Midbrain (tissue), 1 donor: ENCODE data around the gene AJUBA.
"Not testable (repeated sequence)": the region's sequence is repeated elsewhere in the genome, so short reads cannot be mapped to it uniquely, and the experiment has no call there.

Experiments used
- DNase-seq: peaks from one replicate; lab custom pipeline; 2025; lab: John Stamatoyannopoulos, UW

Gene AJUBA

DNA sequence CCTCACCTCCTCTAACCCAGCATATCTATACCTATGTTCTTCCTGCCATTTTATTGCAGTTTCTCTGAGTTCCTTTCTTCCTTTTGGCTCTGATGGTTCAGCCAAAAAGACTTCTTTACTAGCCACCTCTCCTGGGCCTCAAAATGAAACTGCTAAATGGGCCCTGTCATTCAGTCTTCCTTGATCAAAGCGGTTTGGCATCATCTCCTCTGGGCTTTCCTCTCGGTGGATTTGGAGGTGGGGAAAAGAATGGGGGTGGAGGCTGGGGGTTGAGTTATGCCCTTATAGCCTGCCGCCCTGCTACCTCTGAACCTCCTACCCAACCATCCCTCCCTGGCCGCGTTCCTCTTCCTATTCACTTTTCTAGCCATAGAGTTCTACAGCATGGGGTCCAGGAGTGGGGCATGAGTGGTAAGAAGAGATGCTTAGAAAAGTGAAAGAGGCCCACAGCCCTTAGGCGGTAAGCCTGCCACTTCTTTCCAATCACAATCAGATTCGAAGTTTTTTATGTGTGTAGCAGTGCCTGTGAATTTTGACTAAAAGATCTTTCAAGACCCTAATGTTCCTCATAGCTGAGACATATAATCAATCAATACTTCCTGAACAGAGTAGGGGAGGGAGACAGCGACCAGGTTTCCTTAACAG is 2.5 kb downstream of the AJUBA start:
- no peak for DNase-seq

DNA sequence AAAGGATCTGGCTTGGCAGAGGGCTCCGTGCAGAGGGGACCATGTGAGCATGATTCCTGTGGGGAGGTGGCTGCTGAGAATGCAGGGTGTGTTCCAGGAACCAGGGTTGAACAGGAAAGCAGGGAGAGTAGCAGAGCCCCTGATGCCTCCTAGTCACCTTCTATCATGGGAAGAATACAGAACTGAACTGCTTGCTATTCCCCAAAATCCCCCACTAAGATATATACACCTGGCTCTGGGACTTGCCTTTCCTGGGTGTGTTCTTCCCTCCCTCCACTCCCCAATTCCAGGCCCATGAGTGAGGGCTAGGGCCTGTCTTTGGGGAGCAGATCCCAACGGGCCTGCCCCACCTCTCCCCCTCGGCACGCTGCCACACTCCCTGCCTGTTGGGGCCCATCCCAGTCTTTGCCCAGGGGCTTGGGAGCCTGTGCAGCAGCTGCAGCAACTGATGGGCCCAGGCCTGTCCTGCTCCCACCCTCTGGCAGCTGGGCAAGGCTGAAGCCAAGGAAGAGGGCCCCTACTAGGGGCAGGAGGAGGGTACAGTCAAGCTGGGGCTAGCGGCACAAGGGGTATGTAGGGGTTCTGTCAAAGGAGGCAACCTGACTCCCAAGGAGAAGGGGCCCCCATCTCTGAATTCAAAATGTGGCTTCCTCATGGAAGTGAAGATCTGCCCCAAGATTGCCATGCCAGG is 3.2 kb downstream of the AJUBA start:
- DNase-seq, result no peak

DNA sequence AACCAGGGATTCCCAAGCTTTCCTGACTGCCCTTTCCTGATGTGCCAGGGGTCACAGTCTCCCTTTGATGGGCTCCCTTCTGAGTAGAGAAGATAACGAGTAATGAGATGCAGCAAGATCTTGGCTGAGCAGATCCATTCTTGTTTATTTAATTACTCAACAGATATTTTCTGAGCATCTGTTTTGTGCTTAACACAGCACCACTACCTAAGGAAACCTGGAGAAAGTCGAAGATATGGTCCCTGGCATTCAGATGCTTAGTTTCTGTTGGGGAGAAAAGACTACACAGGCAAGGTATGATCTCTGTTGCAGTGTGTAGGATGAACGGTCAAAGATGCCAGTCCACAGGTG is 3.9 kb downstream of the AJUBA start:
- no peak for DNase-seq

DNA sequence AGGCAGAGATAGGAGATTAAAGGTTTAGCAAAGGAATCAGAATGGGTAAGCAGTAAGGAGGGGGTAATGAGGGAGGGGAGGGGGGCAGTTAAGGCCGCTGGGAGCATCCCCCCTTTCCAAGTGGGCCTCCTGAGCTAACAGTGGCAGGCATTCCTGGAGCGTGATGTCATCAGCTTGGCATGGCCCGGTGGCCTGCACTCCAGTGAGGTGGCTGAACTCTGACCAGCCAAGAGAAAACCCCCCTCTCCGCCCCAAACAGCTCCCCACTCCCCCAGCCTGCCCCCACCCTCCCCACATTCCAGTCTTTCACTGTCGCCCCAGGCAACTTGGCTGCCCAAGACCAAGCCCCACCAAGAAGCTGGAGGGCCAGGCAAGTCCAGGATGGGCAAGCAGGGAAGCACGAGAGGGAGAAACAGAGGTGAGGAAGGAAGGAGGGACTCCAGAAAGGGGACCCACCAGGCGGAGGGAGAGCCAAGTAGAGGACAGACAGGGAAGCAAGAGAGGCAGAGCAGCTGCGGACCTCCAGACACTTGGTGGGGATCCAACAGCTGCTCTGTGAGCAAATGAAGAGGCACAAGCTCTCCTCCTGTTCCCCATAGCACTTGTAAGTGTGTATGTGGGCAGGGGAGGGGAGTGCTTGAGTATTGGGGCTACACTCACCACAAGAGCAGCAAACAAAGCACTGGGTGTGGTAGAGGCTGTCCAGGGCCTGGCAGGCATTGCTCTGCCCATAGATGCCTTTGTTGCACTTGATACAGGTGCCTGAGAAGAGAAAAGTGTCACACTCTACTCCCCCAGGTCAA is 4.5 kb downstream of the AJUBA start:
- DNase-seq, result no peak

DNA sequence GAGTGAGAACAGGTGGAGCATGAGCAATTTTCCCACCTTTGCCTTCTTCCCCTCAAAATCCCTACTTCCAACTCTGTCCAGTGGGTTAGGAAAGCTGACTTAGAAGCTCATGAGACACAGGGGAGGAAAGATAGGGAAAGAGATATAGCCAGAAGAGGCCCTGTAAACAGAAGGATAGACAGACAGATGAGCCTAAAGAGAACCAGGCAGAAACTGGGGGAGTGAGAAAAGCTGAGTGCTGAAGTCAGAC is 5.0 kb downstream of the AJUBA start:
- DNase-seq, result no peak

DNA sequence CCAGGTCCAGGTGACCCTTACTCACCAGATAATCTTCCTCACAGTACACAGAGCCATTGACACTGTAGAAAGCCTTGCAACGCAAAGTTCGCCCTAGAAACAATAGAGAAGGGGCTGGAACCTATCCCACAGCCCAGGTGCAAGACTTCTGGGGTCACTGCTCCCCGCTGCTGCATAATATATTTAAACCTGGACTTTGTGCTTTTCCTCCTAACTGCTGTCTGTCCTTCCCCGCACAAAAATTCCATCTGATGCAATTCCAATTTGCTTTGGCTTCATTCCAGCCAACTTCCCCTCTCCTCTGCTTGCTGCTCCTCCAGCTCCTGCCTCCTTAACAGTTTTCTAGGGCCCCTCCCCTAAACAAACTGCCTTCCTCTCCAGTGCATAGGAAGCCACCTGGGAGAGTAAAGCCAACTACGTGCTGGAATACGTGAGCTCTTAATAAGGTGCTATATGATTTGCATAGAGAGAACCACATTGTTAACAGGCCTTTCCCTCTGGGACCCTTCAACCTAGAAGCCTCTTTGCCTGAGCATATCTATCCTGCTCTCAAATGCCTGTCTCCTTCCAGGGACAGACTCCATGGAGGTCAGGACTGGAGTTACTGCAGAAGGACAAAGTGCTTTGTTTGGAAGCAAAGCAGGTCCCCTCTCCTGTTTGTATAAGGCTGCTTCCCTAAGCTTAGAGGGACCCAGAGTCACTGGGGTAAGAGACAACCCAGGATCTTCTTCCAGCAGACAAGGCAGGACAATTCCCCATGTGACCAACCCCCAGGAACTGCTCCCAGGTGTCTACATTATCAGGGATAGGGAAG is 5.5 kb downstream of the AJUBA start:
- no peak for DNase-seq

DNA sequence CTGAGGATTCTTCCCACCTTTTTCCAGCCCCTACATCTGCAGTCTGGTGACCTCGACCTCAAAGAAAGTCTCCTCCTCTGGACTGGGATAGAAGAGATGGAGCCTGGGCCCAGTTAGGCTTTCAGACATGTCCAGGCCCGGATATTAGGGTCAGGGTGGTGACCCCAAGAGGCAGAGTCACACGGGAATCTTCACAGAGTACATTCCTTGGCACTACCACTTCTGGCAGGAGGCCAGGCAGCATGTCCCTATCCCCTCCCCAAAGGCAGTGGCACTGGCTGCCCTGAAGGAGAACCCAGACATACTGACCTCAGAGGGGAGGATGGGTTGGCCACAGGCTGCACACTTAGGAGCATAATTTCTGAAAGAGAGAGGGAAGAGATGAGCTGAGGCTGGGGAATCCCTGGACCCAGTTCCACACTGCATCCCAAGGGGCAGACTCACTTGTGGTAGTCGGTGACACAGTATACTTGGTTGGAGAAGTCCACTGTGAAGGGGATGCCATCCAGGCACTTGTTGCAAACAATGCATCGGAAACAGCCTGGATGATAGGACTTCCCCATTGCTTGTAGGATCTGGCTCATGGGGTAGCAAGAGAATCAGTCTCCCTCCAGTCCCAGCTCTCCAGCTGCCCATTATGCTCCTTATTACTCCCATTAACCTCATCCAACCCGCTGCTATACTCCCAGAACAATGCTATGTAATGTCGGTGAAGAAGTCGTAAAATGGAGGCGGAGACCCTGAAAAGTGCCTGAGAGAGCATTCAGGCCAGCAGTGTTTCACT is 7.6 kb downstream of the AJUBA start:
- no peak for DNase-seq

DNA sequence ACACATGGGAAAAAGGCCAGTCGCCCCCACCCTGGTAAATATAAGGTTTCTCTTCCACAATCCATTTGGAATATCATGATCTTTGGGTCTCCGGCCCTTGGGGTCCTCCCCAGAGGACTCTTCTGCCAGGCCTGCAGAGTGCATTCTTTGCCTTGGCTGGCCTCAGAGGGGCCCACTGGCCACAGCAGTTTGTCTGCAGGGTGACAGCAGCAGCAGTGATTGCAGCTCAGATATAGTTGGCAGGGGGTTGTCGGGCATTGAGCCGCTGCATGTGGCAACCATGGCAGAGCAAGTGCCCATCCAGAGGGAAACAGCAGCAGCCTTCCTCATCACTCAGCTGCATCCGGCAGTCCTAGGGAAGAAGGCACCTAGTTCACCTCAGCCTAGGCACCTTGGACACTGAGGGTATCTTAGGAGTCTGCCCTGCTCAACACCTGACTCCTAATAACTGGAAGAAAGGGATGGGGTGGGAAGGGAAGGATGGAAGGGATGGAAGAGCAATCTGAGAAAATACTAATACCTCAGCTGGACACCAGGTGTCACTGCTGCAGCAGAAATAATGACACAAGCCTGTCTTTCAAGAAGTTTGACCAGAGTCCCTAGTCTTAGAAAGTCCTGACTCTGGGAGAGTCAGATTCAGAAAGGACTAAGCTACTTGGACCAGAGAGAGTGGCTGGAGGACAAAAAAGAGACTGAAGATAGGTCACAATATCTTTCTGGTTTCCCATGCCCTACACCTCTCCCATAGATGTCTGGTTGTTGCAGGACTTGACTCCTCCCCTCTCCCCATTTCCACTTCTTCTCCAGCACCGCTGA is 8.9 kb downstream of the AJUBA start:
- peak; percentile 53 for DNase-seq

DNA sequence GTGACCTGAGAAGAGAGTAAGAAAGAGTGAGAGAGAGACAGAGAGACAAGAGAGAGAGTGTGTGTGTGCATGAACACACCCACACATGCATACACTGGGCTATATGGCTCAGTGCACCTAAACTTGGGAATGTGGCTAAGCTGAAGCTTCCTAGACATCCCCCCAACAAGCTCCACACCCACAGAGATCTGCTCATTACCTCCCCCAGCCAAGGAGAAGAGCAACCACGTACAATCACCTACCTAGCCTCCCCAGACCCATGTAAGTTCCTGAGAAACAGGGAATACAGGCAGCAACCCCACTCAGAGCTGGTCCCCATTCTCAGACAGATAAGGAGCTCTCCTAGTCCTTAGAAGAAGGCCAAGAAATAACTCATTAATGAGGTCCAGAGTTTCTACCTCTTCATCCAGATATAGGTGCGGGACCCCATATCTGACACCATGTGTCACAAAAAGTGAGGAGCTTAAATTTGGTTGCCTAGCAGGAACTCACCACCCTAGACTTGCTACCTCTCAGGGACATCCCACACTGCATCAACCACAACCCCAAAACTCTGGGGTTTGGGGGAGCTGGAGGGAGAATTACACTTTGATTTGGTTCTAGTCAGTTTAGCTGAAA is 9.9 kb downstream of the AJUBA start:
- no peak for DNase-seq

DNA sequence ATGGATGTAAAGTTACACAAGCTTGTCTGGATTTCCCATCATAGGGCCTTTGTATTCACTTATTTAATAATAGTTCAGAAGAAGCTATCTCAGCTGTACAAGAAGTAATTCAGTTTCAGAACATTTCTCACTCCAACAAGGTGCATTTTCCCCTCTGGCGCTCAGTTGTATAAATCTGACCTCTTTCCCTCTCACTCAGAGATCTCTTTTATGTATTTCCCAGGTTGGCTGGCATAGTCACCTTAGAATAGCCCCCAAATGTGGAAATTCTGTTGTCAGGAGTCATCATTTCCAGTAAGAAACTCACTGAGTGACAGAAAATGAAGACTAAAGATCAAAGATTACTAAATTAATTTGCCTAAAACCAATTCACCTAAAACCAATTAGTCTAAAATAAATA is 11.2 kb downstream of the AJUBA start:
- DNase-seq, result no peak

DNA sequence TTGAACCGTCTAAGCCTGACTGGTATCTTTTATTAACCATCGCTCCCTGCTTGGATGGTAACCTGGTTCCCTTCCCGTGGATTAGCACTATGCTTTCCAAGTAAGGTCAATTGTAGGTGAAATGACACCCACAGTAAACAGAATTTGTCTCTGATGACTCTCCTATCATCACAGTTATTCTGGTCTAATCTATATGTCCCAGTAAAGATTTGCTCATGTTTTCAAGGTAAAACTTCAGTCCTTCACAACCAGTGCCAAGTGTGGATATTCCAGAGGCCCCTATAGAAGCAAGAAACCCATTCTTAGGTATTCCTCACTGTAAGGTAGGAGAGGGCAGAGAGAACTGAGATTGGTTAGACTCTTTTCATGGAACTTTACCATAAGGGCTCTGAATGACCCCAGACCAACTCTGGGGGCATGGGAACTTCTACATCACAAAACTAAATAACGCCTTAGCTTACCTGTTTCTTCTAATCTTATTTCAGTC is 15.5 kb downstream of the AJUBA start:
- no peak for DNase-seq

DNA sequence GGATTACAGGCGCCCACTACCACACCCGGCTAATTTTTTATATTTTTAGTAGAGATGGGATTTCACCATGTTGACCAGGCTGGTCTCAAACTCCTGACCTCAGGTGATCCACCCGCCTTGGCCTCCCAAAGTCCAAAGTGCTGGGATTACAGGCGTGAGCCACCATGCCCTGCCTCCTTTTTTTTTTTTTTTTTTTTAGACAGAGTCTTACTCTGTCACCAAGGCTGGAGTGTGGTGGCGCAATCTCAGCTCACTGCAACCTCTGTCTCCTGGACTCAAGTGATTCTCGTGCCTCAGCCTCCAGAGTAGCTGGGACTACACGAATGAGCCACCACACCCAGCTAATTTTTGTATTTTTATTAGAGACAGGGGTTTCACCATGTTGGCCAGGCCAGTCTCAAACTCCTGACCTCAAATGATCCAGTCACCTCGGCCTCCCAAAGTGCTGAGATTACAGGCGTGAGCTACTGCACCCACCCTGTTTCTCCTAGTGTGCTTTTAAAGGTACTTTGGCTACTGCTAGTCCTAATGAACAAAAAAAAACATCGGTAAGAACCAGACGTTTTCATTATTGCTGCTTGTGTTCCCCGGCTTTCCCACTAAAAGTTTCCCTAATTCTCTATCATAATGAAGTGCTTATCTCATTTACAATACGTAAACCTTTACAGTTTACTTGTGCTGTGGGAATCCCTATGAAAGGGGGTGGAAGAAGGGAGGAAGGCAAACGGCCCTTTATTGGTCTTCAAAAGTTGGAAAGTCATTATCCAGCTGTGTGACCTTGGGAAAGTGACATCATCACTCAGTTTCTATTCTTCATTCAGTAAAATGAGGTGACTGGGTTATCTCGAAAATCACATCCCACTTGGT is 16.2 kb downstream of the AJUBA start:
- not testable (repeated sequence) for DNase-seq

DNA sequence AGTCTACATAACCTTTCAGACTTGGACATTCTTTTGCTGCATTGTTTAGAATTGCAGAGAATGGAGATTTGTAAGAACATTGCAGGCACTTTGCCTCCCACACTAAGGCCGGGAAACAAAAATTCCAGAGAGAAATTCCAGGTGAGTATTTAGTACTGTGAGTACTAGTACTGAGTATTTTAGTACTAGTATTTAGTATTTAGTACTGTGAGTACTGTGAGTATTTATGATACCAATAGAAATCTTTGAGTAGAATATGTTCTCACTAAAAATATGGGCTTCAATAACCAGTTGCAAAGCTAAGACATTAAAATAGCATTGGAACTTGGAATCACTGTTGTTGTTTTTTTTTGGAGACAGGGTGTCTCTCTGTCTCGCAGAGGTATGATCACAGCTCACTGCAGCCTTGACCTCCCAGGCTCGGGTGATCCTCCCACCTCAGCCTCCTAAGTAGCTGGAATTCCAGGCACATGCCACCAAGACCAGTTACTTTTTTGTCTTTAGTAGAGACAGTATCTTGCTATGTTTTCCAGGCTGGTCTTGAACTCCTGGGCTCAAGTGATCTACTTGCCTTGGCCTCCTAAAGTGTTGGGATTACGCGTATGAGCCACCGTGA is 20.2 kb downstream of the AJUBA start:
- DNase-seq, result no peak

DNA sequence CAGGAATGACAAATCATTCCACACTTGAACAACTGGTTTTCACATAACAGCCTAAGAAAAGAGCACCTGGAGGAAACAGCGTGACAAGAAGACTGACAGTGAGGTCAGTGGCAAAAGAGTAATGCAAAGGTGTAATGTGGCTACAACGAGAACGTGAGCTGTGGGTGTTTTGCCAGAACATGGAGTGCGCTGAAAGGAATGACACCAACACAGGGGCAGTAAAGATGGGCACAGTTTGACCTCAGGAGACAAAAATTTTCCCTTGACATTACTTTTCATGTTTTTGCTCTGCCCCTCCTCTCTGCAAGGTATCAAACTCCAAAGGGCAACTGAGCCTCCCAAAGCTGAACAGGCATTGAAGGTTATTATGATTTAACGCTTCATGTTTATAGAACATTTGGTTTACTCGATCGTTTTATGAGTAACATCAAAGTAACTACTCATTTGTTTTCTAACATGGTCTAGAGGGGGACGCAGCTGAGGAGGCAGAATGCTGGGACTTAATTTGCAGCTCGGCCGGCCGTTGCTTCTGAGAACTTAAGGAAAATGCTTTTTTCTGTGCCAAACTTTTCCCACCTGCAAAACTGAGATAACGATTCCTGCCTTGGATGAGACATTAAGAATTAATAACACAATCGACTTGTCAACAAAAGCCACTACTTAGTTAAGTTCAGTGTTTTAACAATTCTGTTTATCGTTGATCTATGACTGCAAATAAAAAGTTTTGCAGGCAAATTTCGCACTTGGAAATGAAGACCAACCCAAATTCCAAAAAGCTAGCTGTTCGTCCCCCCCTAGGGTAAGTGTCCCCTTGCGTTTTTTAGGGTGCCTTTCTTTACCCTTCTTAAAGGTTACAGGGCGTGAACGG is 26.4 kb downstream of the AJUBA start:
- DNase-seq, result peak; percentile 26

DNA sequence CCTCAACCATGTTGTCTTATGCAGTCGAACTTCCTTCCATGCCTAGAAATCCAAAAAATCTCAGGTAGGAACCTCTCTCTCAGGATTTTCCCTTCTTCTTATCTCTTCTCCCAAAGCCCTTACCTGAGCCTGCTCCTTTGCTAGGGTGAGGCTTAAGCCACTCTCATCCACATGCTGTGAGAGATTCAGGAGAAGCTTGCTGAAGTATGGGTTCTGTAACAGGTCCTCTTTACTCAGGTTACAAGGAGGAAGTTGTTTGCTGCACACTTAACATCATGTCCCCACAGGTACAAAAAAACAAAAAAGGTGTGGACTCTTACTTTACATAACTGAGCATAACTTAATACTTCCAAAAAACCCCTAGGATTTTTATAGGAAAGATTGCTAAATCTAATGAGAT is 29.9 kb downstream of the AJUBA start:
- DNase-seq, result no peak

DNA sequence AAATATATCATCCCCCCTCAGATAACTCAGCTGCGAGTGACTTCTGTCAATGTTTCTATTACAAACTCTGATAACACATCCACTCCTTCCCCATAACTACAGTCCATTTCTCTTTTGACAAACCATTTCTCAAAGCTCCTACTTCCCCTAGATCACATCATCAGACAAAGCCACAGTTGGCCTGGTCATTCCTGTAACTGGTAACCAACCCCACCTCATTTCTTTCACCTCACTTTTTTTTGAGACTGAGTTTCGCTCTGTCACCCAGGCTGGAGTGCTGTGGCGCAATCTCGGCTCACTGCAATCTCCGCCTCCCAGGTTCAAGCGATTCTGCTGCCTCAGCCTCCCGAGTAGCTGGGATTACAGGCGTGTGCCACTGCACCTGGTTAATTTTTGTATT is 30.6 kb downstream of the AJUBA start:
- DNase-seq, result not testable (repeated sequence)

DNA sequence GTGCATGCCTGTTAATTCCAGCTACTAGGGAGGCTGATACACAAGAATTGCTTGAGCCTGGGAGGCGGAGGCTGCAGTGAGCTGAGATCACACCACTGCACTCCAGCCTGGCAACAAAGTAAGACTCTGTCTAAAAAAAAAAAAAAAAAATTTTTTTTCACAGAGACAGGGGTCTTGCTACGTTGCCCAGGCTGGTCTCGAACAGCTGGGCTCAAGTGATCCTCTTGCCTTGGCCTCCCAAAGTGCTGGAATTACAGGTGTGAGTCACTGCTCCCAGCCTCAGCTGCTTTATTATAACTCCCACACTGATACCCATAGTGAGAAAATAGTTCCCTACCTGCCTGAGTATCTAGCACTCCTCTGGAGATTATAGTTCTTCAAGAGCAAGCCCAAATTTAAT is 36.7 kb downstream of the AJUBA start:
- no peak for DNase-seq

DNA sequence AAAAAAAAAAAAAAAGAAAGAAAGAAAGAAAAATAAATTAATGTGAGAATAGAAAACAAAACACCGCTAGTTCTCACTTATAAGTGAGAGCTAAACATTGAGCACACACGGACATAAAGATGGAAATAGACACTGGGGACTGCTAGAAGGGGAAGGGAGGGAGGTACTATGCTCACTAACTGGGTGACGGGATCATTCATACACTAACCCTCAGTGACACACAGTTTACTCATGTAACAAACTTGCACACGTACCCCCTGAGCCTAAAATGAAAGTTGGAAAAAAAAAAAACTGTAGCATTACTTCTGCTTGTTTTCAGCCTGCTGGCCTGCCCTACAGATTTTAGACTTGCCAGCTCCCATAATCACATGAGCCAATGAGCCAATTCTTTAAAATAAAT is 42.7 kb downstream of the AJUBA start:
- no peak for DNase-seq
